NCI-H446 treated with DMSO at 0.1 percent for 48 hours (cell line): ENCODE data around the gene FAM133A.

Experiments used
- DNase-seq: peaks from one replicate; lab custom pipeline; 2025; lab: John Stamatoyannopoulos, UW

The FAM133A gene

GRCh38 chrX:93673869-93674271 lies at the start of gene FAM133A:
Gene FAM133A, plus strand, starts transcription at chrX:93674206. Its CDS starts 35,214 bp downstream, at chrX:93709420.
- peak; percentile 1 for DNase-seq

- DNase-seq = no peak
Measured at GRCh38 chrX:93637591-93637990, 36.4 kb upstream of the FAM133A start.

- no peak for DNase-seq
Measured at GRCh38 chrX:93649381-93649780, 24.6 kb upstream of the FAM133A start.

- no peak for DNase-seq
Measured at GRCh38 chrX:93660575-93660974, 13.4 kb upstream of the FAM133A start.

GRCh38 chrX:93673056-93673868 lies 744 bp upstream of the FAM133A start, which contains the start of gene NAP1L3:
Gene NAP1L3, minus strand, starts transcription at chrX:93673578. Its CDS starts 274 bp downstream, at chrX:93673304.
- DNase-seq = peak; percentile 55

- DNase-seq = no peak
Measured at GRCh38 chrX:93695981-93696380, 22.0 kb downstream of the FAM133A start.

GRCh38 chrX:93703701-93704100 lies 29.7 kb downstream of the FAM133A start:
- DNase-seq = no peak

- no peak for DNase-seq
Measured at GRCh38 chrX:93711076-93711475, 37.1 kb downstream of the FAM133A start.

- no peak for DNase-seq
Measured at GRCh38 chrX:93741811-93742210, 67.8 kb downstream of the FAM133A start.

GRCh38 chrX:93760163-93760562 lies 86.2 kb downstream of the FAM133A start:
- DNase-seq = no peak
